ENCODE data around the gene LONP2. TPM values are rescaled to one million over a fixed set of nuclear protein-coding genes. Genes with fewer than 3 reads are reported as not detected.

The LONP2 gene
- total and polyA plus RNA-seq, 2 of the 13 experiments (the other 11 are each of a cell fraction or from before 2014, with no cell fraction given): 39.2 to 63.3 TPM

DNA sequence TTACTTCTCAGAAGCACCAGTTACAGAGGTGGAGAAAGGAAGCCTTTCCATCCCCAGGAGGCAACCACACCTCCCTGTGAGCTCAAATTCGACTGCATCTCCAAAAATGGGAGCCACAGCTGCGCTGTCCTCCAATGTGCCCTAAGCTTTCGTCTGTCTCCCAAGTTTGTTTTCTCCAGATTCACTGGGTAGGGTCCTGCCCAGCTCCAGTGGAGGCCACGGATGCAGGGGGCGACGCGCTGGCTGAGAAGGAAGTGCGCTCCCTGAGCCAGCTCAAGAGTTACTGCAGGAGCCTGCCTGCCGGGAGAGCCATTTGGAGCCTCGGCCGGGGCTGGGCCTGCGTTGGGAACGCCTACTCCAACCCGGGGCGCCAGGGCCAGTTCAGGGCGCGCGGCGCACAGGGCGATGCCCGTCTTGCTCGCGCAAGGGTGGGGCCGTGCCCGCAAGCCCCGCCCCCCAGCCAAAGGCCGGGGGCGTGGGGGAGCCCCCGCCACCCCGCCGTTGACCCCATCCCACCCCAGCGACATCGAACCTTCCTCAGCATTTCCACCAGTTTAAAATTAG, 121.6 kb downstream of the LONP2 start (continued):
- peak; percentile 20; the same call in 1 of the 2 replicates for TF ChIP-seq ZNF605 (CRISPR knock-in tag; IDR thresholded peaks at IDR 0.05)
- no peak for TF ChIP-seq ZNF75D (CRISPR knock-in tag; IDR thresholded peaks at IDR 0.05; ENCODE audit: borderline replicate concordance)
- TF ChIP-seq ZNF510 (CRISPR knock-in tag; IDR thresholded peaks at IDR 0.05; ENCODE audit: low read depth): peak; percentile 77; the same call in 1 of the 2 replicates
- TF ChIP-seq ELF3 (CRISPR knock-in tag; IDR thresholded peaks at IDR 0.05): peak; percentile 87
- TF ChIP-seq HMG20A (CRISPR knock-in tag; IDR thresholded peaks at IDR 0.05; ENCODE audit: borderline replicate concordance): no peak
- TF ChIP-seq ZNF564 (CRISPR knock-in tag; IDR thresholded peaks at IDR 0.05): peak; percentile 67; the same call in 1 of the 2 replicates
- TF ChIP-seq, protein P1, sequence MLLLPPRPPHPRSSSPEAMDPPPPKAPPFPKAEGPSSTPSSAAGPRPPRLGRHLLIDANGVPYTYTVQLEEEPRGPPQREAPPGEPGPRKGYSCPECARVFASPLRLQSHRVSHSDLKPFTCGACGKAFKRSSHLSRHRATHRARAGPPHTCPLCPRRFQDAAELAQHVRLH (CRISPR knock-in tag; IDR thresholded peaks at IDR 0.05; ENCODE audit: borderline replicate concordance, low read depth): no peak; the same call in 1 of the 2 replicates
- TF ChIP-seq EED (CRISPR knock-in tag; IDR thresholded peaks at IDR 0.05): peak; percentile 90; the same call in 1 of the 2 replicates
- no peak for TF ChIP-seq ZNF335 (CRISPR knock-in tag; IDR thresholded peaks at IDR 0.05)
- peak; percentile 34 for TF ChIP-seq GATAD2A (CRISPR knock-in tag; IDR thresholded peaks at IDR 0.05)
- peak; percentile 35 for TF ChIP-seq TFDP2 (CRISPR knock-in tag; IDR thresholded peaks at IDR 0.05)
- TF ChIP-seq, protein P2, sequence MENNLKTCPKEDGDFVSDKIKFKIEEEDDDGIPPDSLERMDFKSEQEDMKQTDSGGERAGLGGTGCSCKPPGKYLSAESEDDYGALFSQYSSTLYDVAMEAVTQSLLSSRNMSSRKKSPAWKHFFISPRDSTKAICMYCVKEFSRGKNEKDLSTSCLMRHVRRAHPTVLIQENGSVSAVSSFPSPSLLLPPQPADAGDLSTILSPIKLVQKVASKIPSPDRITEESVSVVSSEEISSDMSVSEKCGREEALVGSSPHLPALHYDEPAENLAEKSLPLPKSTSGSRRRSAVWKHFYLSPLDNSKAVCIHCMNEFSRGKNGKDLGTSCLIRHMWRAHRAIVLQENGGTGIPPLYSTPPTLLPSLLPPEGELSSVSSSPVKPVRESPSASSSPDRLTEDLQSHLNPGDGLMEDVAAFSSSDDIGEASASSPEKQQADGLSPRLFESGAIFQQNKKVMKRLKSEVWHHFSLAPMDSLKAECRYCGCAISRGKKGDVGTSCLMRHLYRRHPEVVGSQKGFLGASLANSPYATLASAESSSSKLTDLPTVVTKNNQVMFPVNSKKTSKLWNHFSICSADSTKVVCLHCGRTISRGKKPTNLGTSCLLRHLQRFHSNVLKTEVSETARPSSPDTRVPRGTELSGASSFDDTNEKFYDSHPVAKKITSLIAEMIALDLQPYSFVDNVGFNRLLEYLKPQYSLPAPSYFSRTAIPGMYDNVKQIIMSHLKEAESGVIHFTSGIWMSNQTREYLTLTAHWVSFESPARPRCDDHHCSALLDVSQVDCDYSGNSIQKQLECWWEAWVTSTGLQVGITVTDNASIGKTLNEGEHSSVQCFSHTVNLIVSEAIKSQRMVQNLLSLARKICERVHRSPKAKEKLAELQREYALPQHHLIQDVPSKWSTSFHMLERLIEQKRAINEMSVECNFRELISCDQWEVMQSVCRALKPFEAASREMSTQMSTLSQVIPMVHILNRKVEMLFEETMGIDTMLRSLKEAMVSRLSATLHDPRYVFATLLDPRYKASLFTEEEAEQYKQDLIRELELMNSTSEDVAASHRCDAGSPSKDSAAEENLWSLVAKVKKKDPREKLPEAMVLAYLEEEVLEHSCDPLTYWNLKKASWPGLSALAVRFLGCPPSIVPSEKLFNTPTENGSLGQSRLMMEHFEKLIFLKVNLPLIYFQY (CRISPR knock-in tag; IDR thresholded peaks at IDR 0.05; ENCODE audit: borderline replicate concordance): no peak; the same call in 1 of the 2 replicates
- peak; percentile 46 for TF ChIP-seq DMAP1 (CRISPR knock-in tag; IDR thresholded peaks at IDR 0.05)
- TF ChIP-seq RAD21 (CRISPR knock-in tag; IDR thresholded peaks at IDR 0.05): no peak
- peak; percentile 62; the same call in 1 of the 2 replicates for TF ChIP-seq ZNF235 (CRISPR knock-in tag; IDR thresholded peaks at IDR 0.05; ENCODE audit: borderline replicate concordance)
- TF ChIP-seq STAG1 (CRISPR knock-in tag; IDR thresholded peaks at IDR 0.05): peak; percentile 26; the same call in 1 of the 2 replicates
- no peak for TF ChIP-seq NFATC3 (CRISPR knock-in tag; IDR thresholded peaks at IDR 0.05)
- TF ChIP-seq FLYWCH1 (CRISPR knock-in tag; IDR thresholded peaks at IDR 0.05): no peak
- peak; percentile 55; the same call in 1 of the 2 replicates for TF ChIP-seq ZNF331 (CRISPR knock-in tag; IDR thresholded peaks at IDR 0.05)
- TF ChIP-seq ZNF530 (CRISPR knock-in tag; IDR thresholded peaks at IDR 0.05; ENCODE audit: low read depth): no peak
- TF ChIP-seq, protein P3, sequence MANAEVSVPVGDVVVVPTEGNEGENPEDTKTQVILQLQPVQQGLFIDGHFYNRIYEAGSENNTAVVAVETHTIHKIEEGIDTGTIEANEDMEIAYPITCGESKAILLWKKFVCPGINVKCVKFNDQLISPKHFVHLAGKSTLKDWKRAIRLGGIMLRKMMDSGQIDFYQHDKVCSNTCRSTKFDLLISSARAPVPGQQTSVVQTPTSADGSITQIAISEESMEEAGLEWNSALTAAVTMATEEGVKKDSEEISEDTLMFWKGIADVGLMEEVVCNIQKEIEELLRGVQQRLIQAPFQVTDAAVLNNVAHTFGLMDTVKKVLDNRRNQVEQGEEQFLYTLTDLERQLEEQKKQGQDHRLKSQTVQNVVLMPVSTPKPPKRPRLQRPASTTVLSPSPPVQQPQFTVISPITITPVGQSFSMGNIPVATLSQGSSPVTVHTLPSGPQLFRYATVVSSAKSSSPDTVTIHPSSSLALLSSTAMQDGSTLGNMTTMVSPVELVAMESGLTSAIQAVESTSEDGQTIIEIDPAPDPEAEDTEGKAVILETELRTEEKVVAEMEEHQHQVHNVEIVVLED (CRISPR knock-in tag; IDR thresholded peaks at IDR 0.05; ENCODE audit: borderline replicate concordance): peak; percentile 66; the same call in 1 of the 2 replicates
- no peak for TF ChIP-seq KLF13 (CRISPR knock-in tag; IDR thresholded peaks at IDR 0.05)
- TF ChIP-seq ZNF30 (CRISPR knock-in tag; IDR thresholded peaks at IDR 0.05): no peak
- peak; percentile 78 for TF ChIP-seq ZNF547 (CRISPR knock-in tag; IDR thresholded peaks at IDR 0.05)
